HK-2 (cell line): ENCODE data around the gene ACAD10.
"Not testable (repeated sequence)": the region's sequence is repeated elsewhere in the genome, so short reads cannot be mapped to it uniquely, and the experiment has no call there.

Experiments used
- DNase-seq: peaks from one replicate; pipeline ENCODE4 v3.0.0-alpha.2; 2018; ENCODE audit not compliant: unreplicated experiment

The ACAD10 gene

DNA sequence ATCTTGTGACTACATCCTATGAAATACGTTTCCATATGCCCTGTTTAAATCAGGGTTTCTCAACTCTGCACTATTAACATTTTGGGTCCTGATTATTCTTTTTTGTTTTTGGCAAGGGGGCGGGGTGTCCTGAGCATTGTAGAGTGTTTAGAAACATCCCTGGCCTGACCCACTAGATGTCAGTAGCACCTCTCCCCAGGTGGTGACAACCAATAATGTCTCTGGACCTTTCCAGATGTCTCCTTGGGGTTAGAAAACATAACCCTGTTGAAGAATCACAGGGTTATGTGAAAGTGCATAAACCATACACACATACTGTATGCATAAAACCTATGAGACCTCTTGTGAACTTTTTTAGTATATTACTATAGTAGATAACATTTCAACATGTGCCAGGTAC, 1.4 kb downstream of the ACAD10 start:
- no peak for DNase-seq

- no peak for DNase-seq
Measured at GRCh38 chr12:111687952-111688351, 2.1 kb downstream of the ACAD10 start.

DNA sequence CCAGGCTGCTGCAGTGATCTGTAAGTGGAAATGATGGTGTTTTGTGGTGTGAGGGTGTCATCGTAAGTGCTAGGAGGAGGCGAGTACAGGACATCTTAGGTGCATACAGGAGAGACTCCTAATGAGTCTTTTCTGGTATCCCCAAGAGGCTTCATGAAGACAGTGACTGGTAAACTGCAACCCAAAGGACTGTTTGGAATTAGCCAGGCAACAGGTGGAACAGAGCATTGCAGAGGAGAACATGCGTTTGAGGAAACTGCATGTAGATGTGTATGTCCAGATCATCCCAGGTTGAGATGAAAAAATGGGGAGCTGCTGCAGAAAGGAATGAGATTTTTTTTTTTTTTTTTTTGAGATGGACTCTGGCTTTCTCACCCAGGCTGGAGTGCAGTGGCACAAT, 5.4 kb downstream of the ACAD10 start:
- no peak for DNase-seq

- no peak for DNase-seq
Measured at GRCh38 chr12:111692575-111693210, 6.8 kb downstream of the ACAD10 start.

- no peak for DNase-seq
Measured at GRCh38 chr12:111693818-111694217, 8.0 kb downstream of the ACAD10 start.

DNA sequence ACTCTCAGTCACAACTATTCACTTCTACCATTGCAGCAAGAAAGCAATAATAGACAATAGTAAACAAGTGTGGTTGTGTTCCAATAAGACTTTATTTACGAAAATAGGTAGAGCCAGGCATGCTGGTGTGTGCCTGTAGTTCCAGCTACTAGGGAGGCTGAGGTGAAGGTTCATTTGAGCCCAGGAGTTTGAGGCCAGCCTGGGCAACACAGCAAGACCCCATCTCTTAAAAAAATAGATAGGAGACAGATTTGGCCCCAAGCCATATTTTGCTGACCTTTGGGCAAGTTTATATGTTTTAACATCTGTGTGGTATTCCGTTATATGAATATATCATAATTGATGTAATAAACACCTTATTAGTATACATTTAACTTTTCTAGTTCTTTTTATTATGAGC, 14.1 kb downstream of the ACAD10 start:
- DNase-seq, result no peak

GRCh38 chr12:111705672-111706071, 19.8 kb downstream of the ACAD10 start:
- DNase-seq, result no peak

DNA sequence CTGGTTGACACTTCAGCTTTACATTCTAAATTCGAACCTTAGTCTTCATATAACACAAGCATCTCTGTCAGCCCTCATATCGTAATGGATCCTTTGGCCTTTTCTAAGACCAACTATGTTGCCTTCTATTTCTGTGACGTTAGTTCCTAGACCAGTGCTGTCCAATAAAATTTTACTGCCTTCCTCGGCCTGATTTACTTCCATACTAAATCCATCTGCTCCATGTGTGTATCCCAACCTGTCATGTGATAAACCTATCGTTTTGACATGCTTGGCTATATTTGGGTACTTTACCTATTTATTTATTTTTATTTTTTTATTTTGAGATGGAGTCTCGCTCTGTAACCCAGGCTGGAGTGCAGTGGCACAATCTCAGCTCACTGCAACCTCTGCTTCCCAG, 20.3 kb downstream of the ACAD10 start:
- no peak for DNase-seq

DNA sequence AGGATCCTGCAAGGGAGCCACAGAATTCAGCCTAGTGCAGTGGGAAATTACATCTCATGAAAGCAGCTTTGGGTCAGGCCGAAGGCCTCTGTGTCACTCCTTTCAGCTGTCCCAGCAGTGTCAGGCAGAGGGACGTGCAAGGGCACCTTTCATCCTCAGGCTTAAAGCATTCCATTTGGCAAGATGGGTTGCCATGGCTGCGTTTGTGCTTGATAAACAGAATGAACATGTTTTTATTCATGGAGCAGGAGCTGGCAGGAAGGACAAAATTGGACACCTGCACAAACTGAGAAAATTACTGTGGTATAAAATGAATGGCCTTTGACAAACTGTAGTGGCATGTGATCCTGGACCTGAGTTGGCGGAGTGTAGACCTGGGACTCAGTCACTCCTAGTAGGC, 29.4 kb downstream of the ACAD10 start:
- DNase-seq, result no peak

DNA sequence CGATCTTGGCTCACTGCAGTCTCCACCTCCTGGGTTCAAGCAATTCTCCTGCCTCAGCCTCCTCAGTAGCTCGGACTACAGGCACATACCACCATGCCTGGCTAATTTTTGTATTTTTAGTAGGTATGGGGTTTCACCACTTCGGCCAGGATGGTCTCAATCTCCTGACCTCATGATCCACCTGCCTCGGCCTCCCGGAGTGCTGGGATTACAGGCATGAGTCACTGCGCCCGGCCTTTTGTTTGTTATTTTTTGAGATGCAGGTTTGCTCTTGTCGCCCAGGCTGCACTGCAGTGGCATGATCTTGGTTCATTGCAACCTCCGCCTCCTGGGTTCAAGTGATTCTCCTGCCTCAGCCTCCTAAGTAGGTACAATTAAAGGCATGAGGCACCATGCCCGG, 33.5 kb downstream of the ACAD10 start:
- not testable (repeated sequence) for DNase-seq

DNA sequence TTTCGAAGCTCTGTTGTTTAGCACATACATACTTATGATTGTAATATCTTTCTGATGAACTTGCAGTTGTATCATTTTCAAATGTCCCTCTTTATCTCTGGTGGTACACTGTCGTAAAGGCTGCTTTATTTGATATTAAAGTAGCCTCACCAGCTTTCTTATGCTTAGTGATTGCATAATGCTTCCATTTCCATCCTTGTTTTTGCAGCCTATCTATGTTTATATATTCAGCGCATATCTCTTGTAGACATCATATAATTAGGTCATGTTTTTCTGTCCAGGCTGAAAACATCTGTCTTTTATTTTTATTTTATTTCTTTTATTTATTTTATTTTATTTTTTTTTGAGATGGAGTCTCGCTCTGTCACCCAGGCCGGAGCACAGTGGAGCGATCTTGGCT, 34.6 kb downstream of the ACAD10 start:
- DNase-seq, result no peak

GRCh38 chr12:111723646-111724360, 38.0 kb downstream of the ACAD10 start:
- not testable (repeated sequence) for DNase-seq

GRCh38 chr12:111728795-111729194, 42.9 kb downstream of the ACAD10 start:
- no peak for DNase-seq

DNA sequence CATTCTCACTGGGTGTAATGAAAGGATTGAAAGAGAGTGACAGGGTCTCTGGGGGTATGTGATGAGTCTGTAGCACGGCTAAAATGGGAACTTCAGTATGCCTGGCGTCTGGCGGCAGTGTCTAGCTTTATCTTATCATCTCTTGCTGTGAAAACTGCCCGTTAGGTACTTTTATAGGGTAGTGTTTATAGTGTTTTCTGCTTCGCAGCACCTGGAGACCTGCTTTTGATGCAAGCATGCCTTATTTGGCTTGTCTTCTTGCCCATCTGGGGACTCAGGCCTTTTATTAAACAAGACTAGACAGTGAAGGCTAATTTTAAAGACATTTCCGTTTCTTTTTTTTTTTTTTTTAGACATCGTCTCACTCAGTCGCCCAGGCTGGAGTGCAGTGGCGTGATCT, 44.6 kb downstream of the ACAD10 start:
- no peak for DNase-seq

DNA sequence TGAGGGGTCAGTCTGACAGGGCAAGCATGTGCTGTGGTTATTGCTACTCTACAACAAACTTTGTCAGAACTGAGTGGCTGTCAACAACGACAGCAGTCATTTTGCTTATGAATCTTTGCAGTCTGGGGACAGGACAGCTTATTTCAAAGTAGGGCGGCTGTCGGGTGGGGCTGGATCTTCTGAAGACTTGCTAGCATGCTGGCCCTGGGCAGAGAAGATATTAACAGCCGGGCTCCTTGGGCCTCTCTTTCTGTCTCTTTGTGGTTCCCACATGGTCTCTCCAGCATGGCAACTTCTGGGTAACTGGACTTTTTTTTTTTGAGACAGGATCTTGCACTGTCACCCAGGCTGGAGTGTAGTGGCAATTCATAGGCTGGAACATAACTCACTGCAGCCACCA, 46.9 kb downstream of the ACAD10 start:
- DNase-seq, result no peak

DNA sequence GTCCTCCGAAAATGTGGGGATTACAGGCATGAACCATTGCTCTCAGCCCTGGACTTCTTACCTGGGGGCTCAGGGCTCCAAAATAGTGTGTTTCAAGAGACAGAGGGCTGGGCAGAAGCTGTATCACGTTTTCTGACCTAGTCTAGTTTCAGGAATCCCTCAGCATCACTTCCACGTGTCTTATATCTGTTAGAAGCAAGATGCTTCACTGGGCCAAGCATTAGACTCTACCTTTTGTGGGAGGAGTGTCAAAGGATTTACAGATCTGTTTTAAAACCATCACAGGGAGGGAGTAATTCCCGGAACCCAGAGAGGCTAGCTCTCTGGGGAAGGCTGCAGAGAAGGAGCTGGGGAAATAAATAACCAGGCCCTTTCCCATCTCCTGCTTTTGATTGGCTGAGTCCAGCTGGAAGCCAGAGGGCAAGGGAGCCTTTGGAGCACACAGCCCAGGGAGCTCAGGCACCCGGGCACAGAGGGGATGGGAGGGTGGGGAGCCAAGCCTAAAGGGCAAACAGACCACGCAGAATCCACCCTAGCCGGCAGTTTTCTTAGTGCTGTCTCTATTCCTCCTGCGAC, 47.6 kb downstream of the ACAD10 start:
- DNase-seq, result no peak

DNA sequence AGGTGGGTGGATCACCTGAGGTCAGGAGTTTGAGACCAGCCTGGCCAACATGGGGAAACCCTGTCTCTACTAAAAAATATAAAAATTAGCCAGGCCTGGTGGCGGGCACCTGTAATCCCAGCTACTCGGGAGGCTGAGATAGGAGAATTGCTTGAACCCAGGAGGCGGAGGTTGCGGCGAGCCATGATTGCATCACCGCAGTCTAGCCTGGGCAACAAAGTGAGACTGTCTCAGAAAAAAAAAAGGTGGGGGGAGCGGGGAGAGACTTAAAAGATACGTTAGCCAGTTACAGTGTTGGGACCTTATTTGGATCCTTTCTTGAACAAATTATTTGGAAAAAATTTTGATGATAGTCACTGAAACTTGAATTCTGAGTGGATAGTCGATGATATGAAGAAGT, 53.7 kb downstream of the ACAD10 start:
- DNase-seq, result not testable (repeated sequence)

DNA sequence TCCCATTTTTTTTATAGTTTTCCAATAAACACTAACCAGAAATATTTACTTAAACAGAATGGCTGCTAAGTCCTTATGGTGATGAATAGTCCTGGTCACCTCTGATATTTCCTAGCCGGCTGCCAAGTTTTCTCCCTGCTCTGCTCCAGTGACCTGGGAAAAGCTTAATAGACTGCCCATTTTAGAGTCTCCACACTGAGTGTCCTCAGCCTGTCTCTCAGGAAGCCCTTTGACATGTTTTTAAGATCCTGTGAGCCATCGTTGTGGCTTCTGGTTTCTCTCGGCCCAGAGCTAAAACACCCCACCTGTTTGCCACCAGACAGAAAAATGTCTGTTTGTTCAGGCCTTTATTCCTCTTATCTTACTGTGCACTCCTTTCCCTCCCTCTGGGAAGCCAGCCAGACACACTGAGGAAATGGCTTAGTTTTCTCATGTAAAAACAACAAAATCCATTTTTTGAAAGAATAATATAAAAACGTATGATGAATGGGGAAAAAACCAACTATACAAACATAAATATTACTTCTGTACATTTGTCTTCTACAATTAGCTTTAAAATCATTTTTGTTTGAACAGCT, 55.5 kb downstream of the ACAD10 start:
- peak; percentile 19 for DNase-seq

DNA sequence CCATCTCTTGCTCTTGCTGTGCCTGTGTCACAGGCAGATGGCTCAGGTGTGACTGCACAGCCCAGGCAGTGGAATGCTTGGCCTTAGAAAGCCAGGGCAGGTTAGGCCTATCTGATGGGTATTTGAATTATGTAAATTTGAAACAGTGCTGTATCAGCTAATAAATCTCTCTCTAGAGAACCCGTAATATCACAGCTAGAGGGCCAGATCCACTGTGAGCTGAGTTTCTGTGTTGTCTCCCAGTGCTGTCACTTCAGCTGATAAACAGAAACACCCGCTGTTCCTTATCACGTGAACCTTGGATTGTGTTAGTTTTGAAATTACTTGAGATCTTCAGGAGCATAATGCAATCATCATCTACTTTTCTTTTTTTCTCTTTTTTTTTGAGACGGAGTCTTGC, 59.4 kb downstream of the ACAD10 start:
- no peak for DNase-seq

DNA sequence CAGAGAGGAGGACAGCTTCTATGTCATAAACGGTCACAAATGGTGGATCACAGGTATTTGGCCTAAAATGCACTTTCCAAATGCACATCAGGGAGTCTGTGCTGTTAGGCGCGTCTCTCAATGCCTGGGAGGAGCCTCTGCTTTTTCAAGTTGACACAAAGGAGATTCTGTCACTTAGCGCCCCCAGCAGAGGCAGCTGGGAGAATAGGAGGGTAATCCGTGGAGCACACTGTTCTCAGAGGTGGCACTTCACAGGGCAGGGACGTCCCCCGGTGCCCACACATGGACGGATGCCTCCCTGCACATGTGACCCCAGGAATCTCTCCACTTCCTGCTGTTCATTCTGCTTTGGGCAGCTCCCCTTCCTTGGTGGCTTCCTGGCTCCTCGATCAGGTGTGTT, 61.5 kb downstream of the ACAD10 start:
- DNase-seq, result no peak

GRCh38 chr12:111748151-111748672, 62.4 kb downstream of the ACAD10 start:
- no peak for DNase-seq

GRCh38 chr12:111748867-111749266, 63.0 kb downstream of the ACAD10 start:
- DNase-seq, result no peak

DNA sequence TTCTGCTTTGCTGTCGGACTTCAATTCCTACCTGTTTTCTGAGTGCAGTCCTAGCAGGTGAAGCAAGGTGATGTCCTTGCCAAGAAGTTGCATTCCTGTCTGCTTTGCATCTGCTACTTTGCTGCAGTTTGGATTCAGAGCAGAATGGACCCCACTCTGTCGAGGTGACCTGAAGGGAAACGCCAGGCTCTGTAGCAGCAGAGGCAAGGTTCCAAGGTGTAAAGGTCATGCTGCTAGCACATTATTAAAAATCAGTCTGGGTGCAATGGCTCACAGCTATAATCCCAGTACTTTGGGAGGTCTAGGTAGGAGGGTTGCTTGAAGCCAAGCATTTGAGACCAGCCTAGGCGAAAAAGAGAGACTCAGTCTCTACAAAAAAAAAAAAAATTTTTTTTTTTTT, 63.5 kb downstream of the ACAD10 start:
- no peak for DNase-seq
